ENCODE data around the gene WDR7.

The WDR7 gene

GRCh38 chr18:57052759-57053158 lies 401.6 kb downstream of the WDR7 start:
- TF ChIP-seq CTCF (IDR thresholded peaks at IDR 0.05; ENCODE audit: insufficient read depth, missing control alignments) = no peak
- FAIRE-seq (no peak), DNase-seq (ENCODE audit: insufficient read length, low spot score) (no peak)

GRCh38 chr18:57054891-57055290 lies 403.7 kb downstream of the WDR7 start:
- no peak for TF ChIP-seq CTCF (IDR thresholded peaks at IDR 0.05; ENCODE audit: insufficient read depth, missing control alignments)
- no peak for DNase-seq (ENCODE audit: insufficient read length, low spot score)
- peak; percentile 61 for FAIRE-seq

GRCh38 chr18:57057890-57058289 lies 406.7 kb downstream of the WDR7 start:
- TF ChIP-seq CTCF (IDR thresholded peaks at IDR 0.05; ENCODE audit: insufficient read depth, missing control alignments) = no peak
- FAIRE-seq (peak; percentile 88), DNase-seq (ENCODE audit: insufficient read length, low spot score) (no peak)

- FAIRE-seq (peak; percentile 61), DNase-seq (ENCODE audit: insufficient read length, low spot score) (no peak)
- TF ChIP-seq CTCF (IDR thresholded peaks at IDR 0.05; ENCODE audit: insufficient read depth, missing control alignments) = no peak
Observed at GRCh38 chr18:57058734-57059133, 407.6 kb downstream of the WDR7 start.

GRCh38 chr18:57059366-57059765 lies 408.2 kb downstream of the WDR7 start:
- DNase-seq (ENCODE audit: insufficient read length, low spot score) (no peak), FAIRE-seq (no peak)
- TF ChIP-seq CTCF (IDR thresholded peaks at IDR 0.05; ENCODE audit: insufficient read depth, missing control alignments) = no peak

- TF ChIP-seq CTCF (IDR thresholded peaks at IDR 0.05; ENCODE audit: insufficient read depth, missing control alignments) = no peak
- no peak for DNase-seq (ENCODE audit: insufficient read length, low spot score)
- peak; percentile 48 for FAIRE-seq
Observed at GRCh38 chr18:57060814-57061213, 409.7 kb downstream of the WDR7 start.

- FAIRE-seq = no peak
- no peak for TF ChIP-seq CTCF (IDR thresholded peaks at IDR 0.05; ENCODE audit: insufficient read depth, missing control alignments)
- DNase-seq (ENCODE audit: insufficient read length, low spot score) = no peak
Observed at GRCh38 chr18:57062178-57062577, 411.0 kb downstream of the WDR7 start.

Data from D721Med (cell line).